Esophagus muscularis mucosa (tissue), 4 donors: ENCODE results near the gene FADS2. TPM values are rescaled to one million over a fixed set of nuclear protein-coding genes. Genes with fewer than 3 reads are reported as not detected.

ENCODE experiments used
- DNase-seq: peaks from one replicate; pipeline ENCODE4 v3.0.0-alpha.2; 2017; ENCODE audit errors: extremely low spot score
- H3K27ac ChIP-seq, 4 donors: fragments of 200-600 bp; sonication (generic); replicated peaks in 1 of 4; 1 replicate in 3 of 4; 2 replicates in 1 of 4; pipeline ENCODE4 v1.5.1; 2016 to 2019; ENCODE audit warnings: mild to moderate bottlenecking in 1 of 4
- H3K27me3 ChIP-seq, 4 donors: fragments of 200-600 bp; sonication (generic); one replicate each; pipeline versions ENCODE4 v1.5.1 to v1.6.0; 2016 to 2019
- H3K36me3 ChIP-seq, 4 donors: fragments of 200-600 bp; sonication (generic); one replicate each; pipeline ENCODE4 v1.5.1; 2016 to 2019
- H3K4me1 ChIP-seq, 4 donors: fragments of 200-600 bp; sonication (generic); one replicate each; pipeline ENCODE4 v1.5.1; 2016 to 2019
- H3K4me3 ChIP-seq, 4 donors: fragments of 200-600 bp; sonication (generic); 1 replicate in 2 of 4; 2 replicates in 2 of 4; pipeline ENCODE4 v1.5.1; 2016 to 2019; ENCODE audit warnings: mild to moderate bottlenecking in 4 of 4, moderate library complexity in 1 of 4
- H3K9me3 ChIP-seq, 4 donors: fragments of 200-600 bp; sonication (generic); 1 replicate in 3 of 4; 2 replicates in 1 of 4; pipeline ENCODE4 v1.5.1; 2016 to 2019
- EP300 ChIP-seq: sonication (generic); formaldehyde crosslinking; IDR thresholded peaks from one replicate; pipeline ENCODE4 v1.6.1; 2017; ENCODE audit warnings: antibody characterized with exemption
- POLR2A ChIP-seq: fragments of 450-650 bp; IDR thresholded peaks from one replicate; pipeline ENCODE4 v1.6.1; 2017; ENCODE audit warnings: antibody characterized with exemption, moderate library complexity, mild to moderate bottlenecking, low read depth
- POLR2AphosphoS5 ChIP-seq, 2 donors: sonication (generic); formaldehyde crosslinking; IDR thresholded peaks; one replicate each; pipeline ENCODE4 v1.6.1; 2017; ENCODE audit warnings: antibody characterized with exemption in 2 of 2
- WGBS: methylation state at CpG from one replicate; pipeline ENCODE4 v1.1.5; 2018; 5-methylcytosine and 5-hydroxymethylcytosine counted together
- intact Hi-C: fragments of 100-400 bp; cut with DNase I; formaldehyde crosslinking; loops from one replicate; pipeline ENCODE4 v1.15.1; 2023
- total RNA-seq, 4 donors: library from RNA; depleted of rRNA; stranded (reverse); fragments of >200 nt; gene quantifications; one replicate each; pipeline versions ENCODE4 v1.1.0 to v1.2.1, GENCODE V29; 2016
- TF ChIP-seq, protein P1 (sequence below), 3 experiments: fragments of 200-600 bp in 2 of 3; fragments of 450-650 bp in 1 of 3; sonication (generic) in 2 of 3; IDR thresholded peaks; one replicate each; pipeline ENCODE4 v1.5.1; 2017 to 2019; ENCODE audit warnings: antibody characterized with exemption in 3 of 3, mild to moderate bottlenecking in 2 of 3, moderate library complexity in 1 of 3

The FADS2 gene
- total RNA-seq, 4 donors from 2014 or later: 15.9 to 32.8 (median 28.0) TPM

DNA sequence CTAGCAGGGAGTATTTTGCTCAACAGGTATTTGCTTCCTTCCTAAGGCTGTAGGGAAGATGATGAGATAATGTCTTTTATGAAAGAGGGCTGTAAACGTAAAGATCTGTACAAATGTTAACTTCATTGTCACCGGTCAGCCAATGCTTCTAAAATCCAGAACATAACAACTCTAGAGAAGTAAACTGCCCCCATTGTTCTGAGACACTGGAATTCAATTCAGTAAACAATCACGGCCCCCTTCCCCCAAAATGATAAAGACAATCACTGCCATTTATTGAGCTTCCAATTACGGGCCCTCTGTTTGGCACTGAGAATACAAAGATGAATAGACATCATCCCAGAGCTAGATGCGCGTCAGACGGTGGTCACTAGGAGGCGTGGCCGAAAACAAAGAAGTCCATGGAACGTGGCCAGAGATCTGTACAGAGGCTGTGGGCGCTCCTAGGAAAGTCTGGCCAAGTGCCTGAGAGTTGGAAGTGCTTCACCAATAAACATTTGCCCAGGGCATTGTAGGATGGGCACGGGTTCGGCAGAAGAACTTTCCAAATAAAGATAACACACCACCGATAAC lies 36.3 kb upstream of the FADS2 start:
- H3K27ac ChIP-seq: peak overlapping the region; percentile 92 to 96 (median 94)
- 3% methylated on average over 14 of the region's 14 CpGs for WGBS
- intact Hi-C loops: loop anchor here (10.0 kb wide), 1 partner anchor 293 kb away; no protein-coding TSS in a partner anchor
- peak overlapping the region; percentile 64 to 87 (median 82) for H3K4me3 ChIP-seq
- no peak for DNase-seq
- TF ChIP-seq EP300 (no peak), POLR2A (no peak), POLR2AphosphoS5 (IDR thresholded peaks at IDR 0.05) (no peak)
- TF ChIP-seq, protein P1, sequence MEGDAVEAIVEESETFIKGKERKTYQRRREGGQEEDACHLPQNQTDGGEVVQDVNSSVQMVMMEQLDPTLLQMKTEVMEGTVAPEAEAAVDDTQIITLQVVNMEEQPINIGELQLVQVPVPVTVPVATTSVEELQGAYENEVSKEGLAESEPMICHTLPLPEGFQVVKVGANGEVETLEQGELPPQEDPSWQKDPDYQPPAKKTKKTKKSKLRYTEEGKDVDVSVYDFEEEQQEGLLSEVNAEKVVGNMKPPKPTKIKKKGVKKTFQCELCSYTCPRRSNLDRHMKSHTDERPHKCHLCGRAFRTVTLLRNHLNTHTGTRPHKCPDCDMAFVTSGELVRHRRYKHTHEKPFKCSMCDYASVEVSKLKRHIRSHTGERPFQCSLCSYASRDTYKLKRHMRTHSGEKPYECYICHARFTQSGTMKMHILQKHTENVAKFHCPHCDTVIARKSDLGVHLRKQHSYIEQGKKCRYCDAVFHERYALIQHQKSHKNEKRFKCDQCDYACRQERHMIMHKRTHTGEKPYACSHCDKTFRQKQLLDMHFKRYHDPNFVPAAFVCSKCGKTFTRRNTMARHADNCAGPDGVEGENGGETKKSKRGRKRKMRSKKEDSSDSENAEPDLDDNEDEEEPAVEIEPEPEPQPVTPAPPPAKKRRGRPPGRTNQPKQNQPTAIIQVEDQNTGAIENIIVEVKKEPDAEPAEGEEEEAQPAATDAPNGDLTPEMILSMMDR (IDR thresholded peaks at IDR 0.05): no peak
- peaks cover 29 to 49% (median 46%) of the 10 kb centered on the region in 4 donors for H3K36me3 ChIP-seq
- no peaks in the 10 kb centered on the region for H3K27me3 ChIP-seq
- H3K9me3 ChIP-seq: no peaks in the 10 kb centered on the region
- peaks cover 20 to 44% (median 25%) of the 10 kb centered on the region in 4 donors for H3K4me1 ChIP-seq

- WGBS: 0% methylated on average over 25 of the region's 61 CpGs
- intact Hi-C loops: loop anchor here (10.0 kb wide), 1 partner anchor 292 kb away; no protein-coding TSS in a partner anchor
- H3K4me3 ChIP-seq: peak within 1 kb of the TSS; percentile 64 to 87 (median 82)
- peak within 1 kb of the TSS; percentile 92 to 96 (median 94) for H3K27ac ChIP-seq
- peaks cover 23 to 46% (median 31%) of the 10 kb centered on the region in 4 donors for H3K4me1 ChIP-seq
- DNase-seq: peak; percentile 98
- H3K36me3 ChIP-seq: peaks cover 23 to 42% (median 39%) of the 10 kb centered on the region in 4 donors
- no peak for TF ChIP-seq EP300
- TF ChIP-seq POLR2A: peak; percentile 36
- TF ChIP-seq POLR2AphosphoS5 (IDR thresholded peaks at IDR 0.05): peak; percentile 92 to 93
- TF ChIP-seq, protein P1 (IDR thresholded peaks at IDR 0.05): peak in 1 of 3 experiments; percentile 11
- H3K27me3 ChIP-seq: no peaks in the 10 kb centered on the region
- H3K9me3 ChIP-seq: no peaks in the 10 kb centered on the region
These were observed 35.6 kb upstream of the FADS2 start, which contains the start of the genes FEN1 and TMEM258 for GRCh38 chr11:61792310-61793082. TSS of gene FEN1 (plus strand) at chr11:61792911. CDS start at chr11:61795362, 2,451 bp downstream. TSS of gene TMEM258 (minus strand) at chr11:61792599. CDS start at chr11:61792558, 41 bp downstream.

GRCh38 chr11:61793083-61793828 lies 34.8 kb upstream of the FADS2 start:
- Histone ChIP-seq H3K4me3 (peak overlapping the region; percentile 64 to 87 (median 82)), H3K36me3 (peaks cover 15 to 35% (median 31%) of the 10 kb centered on the region in 4 donors), H3K27me3 (no peaks in the 10 kb centered on the region), H3K9me3 (no peaks in the 10 kb centered on the region), H3K27ac (peak overlapping the region; percentile 92 to 96 (median 94)), H3K4me1 (peaks cover 25 to 53% (median 37%) of the 10 kb centered on the region in 4 donors)
- no peak for TF ChIP-seq POLR2AphosphoS5 (IDR thresholded peaks at IDR 0.05)
- TF ChIP-seq, protein P1 (IDR thresholded peaks at IDR 0.05): no peak
- TF ChIP-seq POLR2A: no peak
- no peak for TF ChIP-seq EP300
- DNase-seq: no peak
- intact Hi-C loops: loop anchor here (10.0 kb wide), 1 partner anchor 292 kb away; no protein-coding TSS in a partner anchor
- WGBS: 6% methylated on average over 21 of the region's 29 CpGs

DNA sequence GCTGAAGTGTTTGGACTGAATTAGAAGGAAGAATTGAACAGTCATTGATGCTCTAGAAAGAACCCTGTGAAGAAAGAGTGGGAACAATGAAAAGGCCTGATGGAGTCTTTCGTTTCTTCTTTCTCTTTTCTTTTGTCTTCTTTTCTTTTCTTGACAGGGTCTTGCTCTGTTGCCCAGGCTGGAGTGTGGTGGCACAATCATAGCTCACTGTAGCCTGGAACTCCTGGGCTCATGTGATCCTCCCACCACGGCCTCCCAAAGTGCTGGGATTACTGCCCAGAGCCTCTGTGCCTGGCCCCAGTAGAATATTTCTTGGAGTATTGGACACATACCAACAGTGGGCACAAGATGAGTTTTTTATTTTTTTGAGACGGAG lies 34.3 kb upstream of the FADS2 start:
- no peak for DNase-seq
- intact Hi-C loops: loop anchor here (10.0 kb wide), 1 partner anchor 291 kb away; no protein-coding TSS in a partner anchor
- 57% methylated on average over 3 of the region's 3 CpGs for WGBS
- Histone ChIP-seq H3K9me3 (no peaks in the 10 kb centered on the region), H3K4me1 (peaks cover 25 to 55% (median 37%) of the 10 kb centered on the region in 4 donors), H3K27ac (no peak overlapping the region), H3K36me3 (peaks cover 10 to 29% (median 26%) of the 10 kb centered on the region in 4 donors), H3K27me3 (no peaks in the 10 kb centered on the region), H3K4me3 (no peak overlapping the region)
- TF ChIP-seq, protein P1 (IDR thresholded peaks at IDR 0.05): no peak
- TF ChIP-seq EP300: no peak
- TF ChIP-seq POLR2A: no peak
- TF ChIP-seq POLR2AphosphoS5 (IDR thresholded peaks at IDR 0.05): no peak
